Activated effector memory CD4-positive, alpha-beta T cell treated with Interleukin-2 at 50 U/mL for 16 hours (primary cell): ENCODE measurements around the gene UBN1.
"Not testable (repeated sequence)": the region's sequence is repeated elsewhere in the genome, so short reads cannot be mapped to it uniquely, and the experiment has no call there.

Experiments used
- DNase-seq: peaks from one replicate; pipeline ENCODE4 v3.0.0-alpha.2; 2020

Gene UBN1

GRCh38 chr16:4886151-4886550 lies 38.9 kb downstream of the UBN1 start:
- no peak for DNase-seq

DNA sequence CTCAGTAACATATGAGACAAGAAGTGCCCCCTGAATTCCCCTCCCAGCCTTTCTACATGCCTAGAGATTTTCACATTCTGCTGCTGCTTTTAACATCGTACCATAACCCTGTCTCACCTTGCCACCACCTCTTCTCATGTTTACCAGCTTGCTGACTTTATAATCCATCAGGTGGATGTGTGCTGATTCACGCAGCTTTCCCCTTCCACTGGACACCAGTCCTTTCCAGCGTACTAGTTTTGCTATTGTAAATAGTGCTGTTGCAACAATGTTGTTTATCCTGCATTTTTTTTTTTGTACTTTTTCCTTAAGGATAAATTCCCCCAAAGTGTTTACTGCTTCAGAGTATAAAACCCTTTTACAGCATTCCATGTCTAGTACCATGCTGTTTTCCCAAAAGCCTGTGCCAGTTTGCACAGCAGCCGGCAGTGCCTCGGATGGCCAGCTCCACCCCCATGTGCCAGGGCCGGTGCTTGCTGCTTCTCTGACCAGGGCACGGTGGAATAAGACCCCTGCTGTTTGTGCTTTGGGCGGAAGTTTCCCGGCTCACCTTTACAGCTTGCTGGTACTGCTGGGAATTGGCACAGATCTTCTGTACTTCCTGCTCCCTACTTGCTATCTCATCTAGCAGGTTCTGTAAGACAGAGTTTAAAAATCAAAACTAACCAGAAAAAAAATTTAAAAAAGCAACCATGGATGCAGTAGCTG lies 41.3 kb downstream of the UBN1 start:
- DNase-seq, result no peak

DNA sequence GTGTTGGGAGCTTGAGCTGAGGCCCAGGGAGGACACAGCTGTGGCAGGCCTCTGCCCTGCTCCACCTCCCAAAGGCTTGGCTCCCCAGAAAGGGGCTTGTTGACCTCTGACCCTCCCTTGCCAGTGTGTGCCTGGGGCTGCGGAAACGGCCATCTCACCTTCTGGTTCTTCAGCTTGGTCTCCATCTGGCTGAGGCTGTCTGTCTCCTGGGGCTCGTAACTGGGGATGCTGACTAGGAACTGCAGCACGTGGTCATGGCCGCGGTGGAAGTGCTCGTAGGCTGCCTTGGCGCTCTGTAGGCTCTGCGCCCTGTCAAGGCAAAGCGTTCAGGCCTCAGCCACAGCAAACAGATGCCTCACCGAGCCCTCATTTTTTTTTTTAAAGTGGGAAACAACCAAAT lies 42.7 kb downstream of the UBN1 start:
- DNase-seq, result no peak

DNA sequence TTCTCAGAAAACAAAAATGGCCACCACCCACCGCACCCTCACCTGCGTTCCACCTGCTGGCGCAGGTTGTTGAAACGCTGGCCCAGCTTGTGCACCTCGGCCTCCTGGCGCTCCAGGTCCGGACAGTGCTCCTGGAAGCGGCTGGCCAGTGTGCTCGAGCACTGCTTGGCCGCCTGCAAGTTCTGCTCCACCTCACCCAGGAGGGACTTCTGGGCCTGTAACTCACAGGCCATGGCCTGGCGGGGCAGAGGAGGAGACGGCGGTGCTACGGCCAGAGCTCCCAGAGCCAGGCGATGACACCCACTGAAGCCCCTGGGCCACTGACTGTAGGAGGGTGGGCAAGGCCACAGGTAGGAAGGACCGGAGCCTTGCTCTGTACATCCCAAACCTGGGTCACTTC lies 43.4 kb downstream of the UBN1 start:
- DNase-seq, result no peak

DNA sequence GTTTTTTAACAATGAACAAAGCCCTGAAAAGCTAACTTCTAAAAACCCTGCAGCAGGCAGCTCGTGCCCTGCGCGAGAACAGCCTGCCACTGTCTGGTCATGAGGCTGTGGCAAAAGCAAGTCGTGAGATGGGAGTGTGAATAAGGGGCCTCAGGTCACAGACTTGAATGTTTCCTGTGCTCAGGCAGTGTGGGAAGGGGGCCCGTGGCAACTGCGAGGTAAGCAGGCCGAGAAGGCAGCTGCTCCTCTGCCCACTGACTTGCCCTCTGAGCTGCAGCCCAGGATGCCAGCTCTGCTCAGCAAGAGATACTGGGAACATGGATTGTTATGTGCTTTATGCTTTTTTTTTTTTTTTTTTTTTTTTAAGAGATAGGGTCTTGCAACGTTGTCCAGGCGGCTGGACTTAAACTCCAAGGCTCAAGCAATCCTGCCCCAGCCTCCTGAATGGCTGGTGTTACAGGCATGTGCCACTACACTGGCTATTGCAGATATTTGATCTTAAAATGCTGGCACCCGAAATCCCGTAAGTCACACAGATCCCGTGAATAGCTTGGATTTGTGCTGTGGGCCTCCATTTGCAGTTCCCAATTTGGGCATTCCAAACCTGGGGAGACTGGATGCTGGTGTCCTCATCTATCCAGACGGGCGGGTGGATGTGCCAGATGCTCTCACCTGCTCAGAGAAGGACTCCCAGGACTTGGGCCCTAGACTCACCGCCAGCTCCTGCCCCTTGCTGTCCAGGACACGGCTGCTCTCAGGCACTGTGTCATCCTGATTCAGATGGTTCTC lies 44.0 kb downstream of the UBN1 start:
- DNase-seq, result no peak

- no peak for DNase-seq
Observed at GRCh38 chr16:4891886-4892216, 44.6 kb downstream of the UBN1 start.

- no peak for DNase-seq
Observed at GRCh38 chr16:4892361-4893102, 45.3 kb downstream of the UBN1 start.

DNA sequence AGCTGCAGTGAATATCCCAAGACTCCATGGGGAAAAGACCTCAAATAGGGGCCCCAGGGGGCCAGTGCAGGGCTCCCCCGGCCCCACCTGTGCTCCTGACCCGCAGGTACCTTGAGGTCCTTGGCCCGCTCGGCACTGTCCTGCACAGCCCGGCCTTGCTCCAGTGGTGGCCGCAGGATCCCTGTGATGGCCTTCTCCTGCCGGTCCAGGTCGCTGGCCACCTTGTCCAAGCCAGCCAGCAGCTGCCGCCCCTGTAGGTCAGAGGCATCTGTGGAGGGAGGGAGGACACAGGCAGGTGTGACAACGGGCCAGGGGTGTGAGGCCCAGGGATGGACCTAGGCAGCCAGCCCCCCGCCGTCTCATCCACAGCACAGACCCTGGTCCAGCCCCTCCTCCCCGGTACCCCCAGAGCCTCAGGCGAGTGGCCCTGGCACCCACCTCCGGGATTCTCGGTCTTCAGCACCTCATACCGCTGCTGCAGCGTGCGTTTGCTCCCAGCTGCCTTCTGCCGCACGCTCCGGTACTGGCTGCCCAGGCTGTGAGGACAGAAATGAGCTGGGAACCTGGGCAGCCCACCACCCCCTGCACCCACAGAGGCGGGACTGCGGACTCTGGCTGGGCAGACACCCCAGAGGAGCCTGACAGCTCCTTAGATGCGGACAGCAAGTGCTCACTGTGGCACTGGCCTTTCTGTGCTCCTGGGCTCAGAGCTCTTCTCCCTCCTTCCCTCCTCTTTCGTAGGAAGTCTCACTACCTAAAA lies 46.0 kb downstream of the UBN1 start:
- DNase-seq, result no peak

GRCh38 chr16:4894276-4895150 lies 47.2 kb downstream of the UBN1 start:
- no peak for DNase-seq

DNA sequence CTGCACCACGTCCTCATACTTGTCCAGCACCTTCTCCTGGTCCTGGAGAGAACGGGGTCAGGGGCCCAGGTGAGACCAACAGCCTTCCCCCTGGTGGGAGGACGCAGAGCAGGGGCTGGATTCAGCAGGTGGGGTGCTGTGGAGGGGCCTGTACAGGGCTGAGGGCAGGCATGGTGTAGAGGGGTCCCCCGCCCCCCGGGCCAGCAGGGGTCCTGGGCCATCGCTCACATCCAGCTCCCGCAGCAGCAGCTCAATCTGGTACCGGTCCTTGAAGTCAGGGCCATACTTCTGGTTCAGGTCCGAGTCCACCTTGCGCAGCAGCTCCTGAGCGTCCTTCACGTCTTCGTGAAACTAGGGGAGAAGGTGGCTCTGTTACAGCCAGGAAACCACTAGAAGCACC lies 48.1 kb downstream of the UBN1 start:
- DNase-seq, result no peak

DNA sequence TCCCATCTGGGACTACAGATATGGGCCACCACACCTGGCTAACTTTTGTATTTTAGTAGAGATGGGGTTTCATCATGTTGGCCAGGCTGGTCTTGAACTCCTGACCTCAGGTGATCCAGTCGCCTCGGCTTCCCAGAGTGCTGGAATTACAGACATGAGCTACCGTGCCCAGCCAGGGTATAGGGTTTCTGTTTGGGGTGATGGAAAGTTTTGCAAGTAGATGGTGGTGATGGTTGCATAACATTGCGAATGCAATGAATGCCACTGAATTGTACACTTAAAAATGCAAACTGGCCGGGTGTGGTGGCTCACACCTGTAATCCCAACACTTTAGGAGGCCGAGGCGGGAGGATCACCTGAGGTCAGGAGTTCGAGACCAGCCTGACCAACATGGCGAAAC lies 49.5 kb downstream of the UBN1 start:
- not testable (repeated sequence) for DNase-seq

GRCh38 chr16:4897328-4897727 lies 50.0 kb downstream of the UBN1 start:
- DNase-seq, result no peak

- no peak for DNase-seq
Observed at GRCh38 chr16:4898811-4899473, 51.7 kb downstream of the UBN1 start.

DNA sequence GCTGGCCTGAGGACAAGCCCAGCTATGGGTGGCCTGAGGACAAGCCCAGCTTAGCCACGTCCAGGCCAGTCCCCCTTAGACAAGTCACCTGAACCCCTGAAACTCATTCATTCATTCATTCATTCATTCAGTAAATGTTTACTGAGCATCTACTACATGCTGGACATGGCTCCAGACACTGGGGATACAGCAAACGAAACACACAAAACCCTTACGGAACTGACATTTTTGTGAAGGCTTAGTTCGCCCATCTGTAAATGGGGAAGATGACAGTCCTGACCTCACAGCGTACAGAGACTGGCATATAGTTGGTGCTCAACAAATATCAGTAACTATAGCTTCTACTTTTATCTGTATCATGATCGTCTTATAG lies 52.2 kb downstream of the UBN1 start:
- DNase-seq, result no peak

GRCh38 chr16:4900036-4900435 lies 52.8 kb downstream of the UBN1 start:
- DNase-seq, result no peak

- no peak for DNase-seq
Observed at GRCh38 chr16:4900750-4901149, 53.5 kb downstream of the UBN1 start.

DNA sequence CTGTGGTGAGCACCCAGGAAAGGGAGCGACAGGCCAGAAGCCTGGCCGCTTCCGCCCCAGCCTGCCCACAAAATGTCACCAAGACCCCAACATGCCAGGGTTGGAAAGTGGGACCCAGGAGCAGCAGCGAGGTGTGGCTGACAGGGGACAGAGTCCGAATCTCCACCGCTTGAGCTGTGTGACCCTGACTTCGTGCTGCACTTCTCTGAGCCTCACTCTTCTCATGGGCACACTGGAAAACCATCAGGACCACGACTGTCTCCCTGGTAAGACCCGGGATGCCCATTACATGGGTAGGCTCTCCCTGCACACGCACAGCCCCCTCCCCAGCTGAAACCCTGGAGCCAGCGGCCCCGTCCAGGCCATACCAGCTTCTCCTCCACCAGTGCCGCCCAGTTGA lies 54.8 kb downstream of the UBN1 start:
- DNase-seq, result no peak

GRCh38 chr16:4904108-4904941 lies 57.0 kb downstream of the UBN1 start:
- no peak for DNase-seq

DNA sequence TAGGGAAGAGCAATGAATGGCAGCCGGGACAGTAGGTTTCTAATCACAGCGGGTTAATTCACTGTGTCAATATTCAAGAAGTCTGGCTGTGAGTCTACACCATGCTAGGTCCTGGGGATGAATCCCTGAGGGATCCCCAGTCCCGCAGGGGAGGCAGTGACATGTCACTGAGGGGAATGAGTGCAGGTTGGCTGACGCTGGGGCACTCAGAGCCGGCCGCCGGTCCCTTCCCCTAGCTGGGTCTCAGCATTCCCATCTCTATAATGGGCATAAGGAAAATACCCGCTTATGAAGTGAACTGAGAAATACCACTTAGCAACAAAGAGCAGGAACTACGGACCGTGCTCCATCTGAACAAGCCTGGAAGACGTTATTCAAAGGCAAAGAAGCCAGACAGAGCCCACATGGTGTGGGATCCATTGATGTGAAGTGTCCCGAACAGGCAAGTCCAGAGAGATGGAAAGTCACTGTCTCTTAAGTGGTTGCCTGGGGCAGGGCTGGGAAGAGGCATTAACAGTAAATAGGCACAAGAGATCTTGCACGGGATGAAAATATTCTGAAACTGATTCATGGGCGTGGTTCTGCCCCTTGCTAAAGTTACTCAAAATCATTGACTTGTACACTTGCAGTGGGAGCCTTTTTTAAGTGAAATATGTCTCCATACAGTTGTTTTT lies 57.8 kb downstream of the UBN1 start:
- no peak for DNase-seq

GRCh38 chr16:4908854-4909401 lies 61.6 kb downstream of the UBN1 start:
- DNase-seq, result no peak
